Measurements from ENCODE around the gene VPS37B.

VPS37B gene

GRCh38 chr12:122836027-122836921 lies 59.6 kb downstream of the VPS37B start:
- peak overlapping the region; percentile 67 for H3K27ac ChIP-seq (replicated peaks)
- peak; percentile 23 to 79 for DNase-seq (ENCODE audit: low read depth in 1 of 2, low spot score in 1 of 2)
- peak overlapping the region; percentile 69 for H3K4me3 ChIP-seq (replicated peaks; ENCODE audit: insufficient read depth, low read length)
- no peaks in the 10 kb centered on the region for H3K27me3 ChIP-seq (ENCODE audit: insufficient read depth, poor library complexity, severe bottlenecking)
- TF ChIP-seq POLR2AphosphoS5 (IDR thresholded peaks at IDR 0.05; ENCODE audit: low read depth) (0 out of 2 replicates have a peak, but pooled peaks have one; percentile 7), GABPA (IDR thresholded peaks at IDR 0.05; ENCODE audit: low read depth) (no peak)
- TF ChIP-seq, protein P1, sequence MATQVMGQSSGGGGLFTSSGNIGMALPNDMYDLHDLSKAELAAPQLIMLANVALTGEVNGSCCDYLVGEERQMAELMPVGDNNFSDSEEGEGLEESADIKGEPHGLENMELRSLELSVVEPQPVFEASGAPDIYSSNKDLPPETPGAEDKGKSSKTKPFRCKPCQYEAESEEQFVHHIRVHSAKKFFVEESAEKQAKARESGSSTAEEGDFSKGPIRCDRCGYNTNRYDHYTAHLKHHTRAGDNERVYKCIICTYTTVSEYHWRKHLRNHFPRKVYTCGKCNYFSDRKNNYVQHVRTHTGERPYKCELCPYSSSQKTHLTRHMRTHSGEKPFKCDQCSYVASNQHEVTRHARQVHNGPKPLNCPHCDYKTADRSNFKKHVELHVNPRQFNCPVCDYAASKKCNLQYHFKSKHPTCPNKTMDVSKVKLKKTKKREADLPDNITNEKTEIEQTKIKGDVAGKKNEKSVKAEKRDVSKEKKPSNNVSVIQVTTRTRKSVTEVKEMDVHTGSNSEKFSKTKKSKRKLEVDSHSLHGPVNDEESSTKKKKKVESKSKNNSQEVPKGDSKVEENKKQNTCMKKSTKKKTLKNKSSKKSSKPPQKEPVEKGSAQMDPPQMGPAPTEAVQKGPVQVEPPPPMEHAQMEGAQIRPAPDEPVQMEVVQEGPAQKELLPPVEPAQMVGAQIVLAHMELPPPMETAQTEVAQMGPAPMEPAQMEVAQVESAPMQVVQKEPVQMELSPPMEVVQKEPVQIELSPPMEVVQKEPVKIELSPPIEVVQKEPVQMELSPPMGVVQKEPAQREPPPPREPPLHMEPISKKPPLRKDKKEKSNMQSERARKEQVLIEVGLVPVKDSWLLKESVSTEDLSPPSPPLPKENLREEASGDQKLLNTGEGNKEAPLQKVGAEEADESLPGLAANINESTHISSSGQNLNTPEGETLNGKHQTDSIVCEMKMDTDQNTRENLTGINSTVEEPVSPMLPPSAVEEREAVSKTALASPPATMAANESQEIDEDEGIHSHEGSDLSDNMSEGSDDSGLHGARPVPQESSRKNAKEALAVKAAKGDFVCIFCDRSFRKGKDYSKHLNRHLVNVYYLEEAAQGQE (IDR thresholded peaks at IDR 0.05; ENCODE audit: insufficient replicate concordance, low read depth) = no peak
- TF ChIP-seq, protein P2, sequence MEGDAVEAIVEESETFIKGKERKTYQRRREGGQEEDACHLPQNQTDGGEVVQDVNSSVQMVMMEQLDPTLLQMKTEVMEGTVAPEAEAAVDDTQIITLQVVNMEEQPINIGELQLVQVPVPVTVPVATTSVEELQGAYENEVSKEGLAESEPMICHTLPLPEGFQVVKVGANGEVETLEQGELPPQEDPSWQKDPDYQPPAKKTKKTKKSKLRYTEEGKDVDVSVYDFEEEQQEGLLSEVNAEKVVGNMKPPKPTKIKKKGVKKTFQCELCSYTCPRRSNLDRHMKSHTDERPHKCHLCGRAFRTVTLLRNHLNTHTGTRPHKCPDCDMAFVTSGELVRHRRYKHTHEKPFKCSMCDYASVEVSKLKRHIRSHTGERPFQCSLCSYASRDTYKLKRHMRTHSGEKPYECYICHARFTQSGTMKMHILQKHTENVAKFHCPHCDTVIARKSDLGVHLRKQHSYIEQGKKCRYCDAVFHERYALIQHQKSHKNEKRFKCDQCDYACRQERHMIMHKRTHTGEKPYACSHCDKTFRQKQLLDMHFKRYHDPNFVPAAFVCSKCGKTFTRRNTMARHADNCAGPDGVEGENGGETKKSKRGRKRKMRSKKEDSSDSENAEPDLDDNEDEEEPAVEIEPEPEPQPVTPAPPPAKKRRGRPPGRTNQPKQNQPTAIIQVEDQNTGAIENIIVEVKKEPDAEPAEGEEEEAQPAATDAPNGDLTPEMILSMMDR (IDR thresholded peaks at IDR 0.05; ENCODE audit: insufficient read depth, low read length) = no peak

DNA sequence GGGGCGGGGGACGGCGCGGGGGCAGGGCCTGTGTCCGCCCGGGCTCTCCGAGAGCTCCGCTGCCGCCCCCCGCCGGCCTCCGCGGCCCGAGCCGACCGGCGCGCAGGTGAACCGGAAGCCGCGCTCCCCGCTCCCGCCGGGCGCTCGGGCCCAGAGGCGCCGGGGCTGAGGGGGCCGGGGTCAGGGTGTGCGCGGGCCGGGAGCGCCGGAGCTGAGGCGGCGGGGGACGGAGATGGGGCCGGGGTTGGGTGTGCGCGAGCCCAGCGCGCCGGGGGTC lies 60.2 kb downstream of the VPS37B start:
- Histone ChIP-seq H3K27me3 (ENCODE audit: insufficient read depth, poor library complexity, severe bottlenecking) (no peaks in the 10 kb centered on the region), H3K27ac (replicated peaks) (peak overlapping the region; percentile 67), H3K4me3 (replicated peaks; ENCODE audit: insufficient read depth, low read length) (peak overlapping the region; percentile 69)
- TF ChIP-seq POLR2AphosphoS5 (IDR thresholded peaks at IDR 0.05; ENCODE audit: low read depth) = no peak
- no peak for TF ChIP-seq SPI1 (IDR thresholded peaks at IDR 0.05; ENCODE audit: borderline replicate concordance, low read depth)
- TF ChIP-seq, protein P1 (IDR thresholded peaks at IDR 0.05; ENCODE audit: insufficient replicate concordance, low read depth) = no peak
- no peak for TF ChIP-seq GABPA (IDR thresholded peaks at IDR 0.05; ENCODE audit: low read depth)
- TF ChIP-seq, protein P2 (IDR thresholded peaks at IDR 0.05; ENCODE audit: insufficient read depth, low read length) = no peak
- peak in 1 of 2 experiments; percentile 17 for DNase-seq (ENCODE audit: low read depth in 1 of 2, low spot score in 1 of 2)

- Histone ChIP-seq H3K27me3 (ENCODE audit: insufficient read depth, poor library complexity, severe bottlenecking) (no peaks in the 10 kb centered on the region), H3K27ac (replicated peaks) (peak within 1 kb of the TSS; percentile 67), H3K4me3 (replicated peaks; ENCODE audit: insufficient read depth, low read length) (peak within 1 kb of the TSS; percentile 69)
- peak in 1 of 2 experiments; percentile 17 for DNase-seq (ENCODE audit: low read depth in 1 of 2, low spot score in 1 of 2)
- TF ChIP-seq SPI1 (IDR thresholded peaks at IDR 0.05; ENCODE audit: borderline replicate concordance, low read depth) = no peak
- TF ChIP-seq POLR2AphosphoS5 (IDR thresholded peaks at IDR 0.05; ENCODE audit: low read depth) = 0 out of 2 replicates have a peak, but pooled peaks have one; percentile 19
Measured at GRCh38 chr12:122834921-122835749, 60.8 kb downstream of the VPS37B start, which contains the start of gene HIP1R. TSS of gene HIP1R (plus strand) at chr12:122835457. CDS start at chr12:122835551, 94 bp downstream.
